HG02870 (cell line): Measurements from ENCODE around the gene LRRFIP1.
"Not testable (repeated sequence)": the region's sequence is repeated elsewhere in the genome, so short reads cannot be mapped to it uniquely, and the experiment has no call there.

Experiments used
- ATAC-seq: cut with Tn5 transposase; IDR thresholded peaks from one replicate; pipeline ENCODE4 v1.9.1; 2021; ENCODE audit warnings: mild to moderate bottlenecking, moderate library complexity; ENCODE audit not compliant: unreplicated experiment

The LRRFIP1 gene

GRCh38 chr2:237661799-237662328 is 34.5 kb downstream of the LRRFIP1 start:
- no peak for ATAC-seq

- ATAC-seq = no peak
Measured at GRCh38 chr2:237662671-237663093, 35.3 kb downstream of the LRRFIP1 start.

GRCh38 chr2:237663517-237664110 is 36.2 kb downstream of the LRRFIP1 start:
- no peak for ATAC-seq

- no peak for ATAC-seq
Measured at GRCh38 chr2:237664151-237664550, 36.8 kb downstream of the LRRFIP1 start.

- ATAC-seq = no peak
Measured at GRCh38 chr2:237665713-237666143, 38.3 kb downstream of the LRRFIP1 start.

GRCh38 chr2:237666606-237667005 is 39.2 kb downstream of the LRRFIP1 start:
- ATAC-seq = no peak

GRCh38 chr2:237667050-237667576 is 39.7 kb downstream of the LRRFIP1 start:
- not testable (repeated sequence) for ATAC-seq

- no peak for ATAC-seq
Measured at GRCh38 chr2:237667893-237668292, 40.5 kb downstream of the LRRFIP1 start.

- no peak for ATAC-seq
Measured at GRCh38 chr2:237668440-237668839, 41.1 kb downstream of the LRRFIP1 start.

- ATAC-seq = no peak
Measured at GRCh38 chr2:237669283-237669627, 41.9 kb downstream of the LRRFIP1 start.

GRCh38 chr2:237669628-237670392 is 42.4 kb downstream of the LRRFIP1 start:
- peak; percentile 57 for ATAC-seq

GRCh38 chr2:237670641-237671040 is 43.3 kb downstream of the LRRFIP1 start:
- ATAC-seq = no peak

- ATAC-seq = no peak
Measured at GRCh38 chr2:237671466-237672138, 44.2 kb downstream of the LRRFIP1 start.

GRCh38 chr2:237672731-237673129 is 45.3 kb downstream of the LRRFIP1 start:
- ATAC-seq = no peak

GRCh38 chr2:237673130-237674001 is 46.0 kb downstream of the LRRFIP1 start:
- no peak for ATAC-seq

- peak; percentile 73 for ATAC-seq
Measured at GRCh38 chr2:237674731-237675276, 47.4 kb downstream of the LRRFIP1 start.

GRCh38 chr2:237675316-237675715 is 47.9 kb downstream of the LRRFIP1 start:
- no peak for ATAC-seq

GRCh38 chr2:237680702-237681478 is 53.5 kb downstream of the LRRFIP1 start:
- no peak for ATAC-seq

- ATAC-seq = no peak
Measured at GRCh38 chr2:237682151-237682550, 54.8 kb downstream of the LRRFIP1 start.
